Stimulated activated CD4-positive, alpha-beta T cell treated with anti-CD3 and anti-CD28 coated beads, Interleukin-4, amount 100 ng/mL, for 48 hours (primary cell): ENCODE results near the gene RADIL.

Source experiments
- DNase-seq, 2 donors: peaks; one replicate each; pipeline ENCODE4 v3.0.0-alpha.2; 2020; ENCODE audit warnings: low read depth in 2 of 2

Gene RADIL

GRCh38 chr7:4775250-4775847, 108.2 kb downstream of the RADIL start, which contains the start of gene AP5Z1:
Gene AP5Z1 (plus strand): TSS chr7:4775623. CDS start chr7:4775716, 93 bp downstream.
- DNase-seq, result peak; percentile 88 to 93

- peak in 1 of 2 donors; percentile 6 for DNase-seq
Measured at GRCh38 chr7:4774658-4775249, 108.8 kb downstream of the RADIL start.

GRCh38 chr7:4774007-4774406, 109.5 kb downstream of the RADIL start:
- no peak for DNase-seq

- DNase-seq, result no peak
Measured at GRCh38 chr7:4772306-4772705, 111.2 kb downstream of the RADIL start.

GRCh38 chr7:4771737-4772136, 111.8 kb downstream of the RADIL start:
- DNase-seq, result no peak

GRCh38 chr7:4770886-4771285, 112.6 kb downstream of the RADIL start:
- no peak for DNase-seq

GRCh38 chr7:4769761-4770160, 113.8 kb downstream of the RADIL start:
- no peak for DNase-seq

- DNase-seq, result no peak
Measured at GRCh38 chr7:4768597-4769569, 114.6 kb downstream of the RADIL start.

GRCh38 chr7:4766666-4767519, 116.6 kb downstream of the RADIL start:
- no peak for DNase-seq

- no peak for DNase-seq
Measured at GRCh38 chr7:4765776-4766490, 117.6 kb downstream of the RADIL start.

GRCh38 chr7:4764402-4765007, 119.0 kb downstream of the RADIL start:
- no peak for DNase-seq

GRCh38 chr7:4763794-4764185, 119.7 kb downstream of the RADIL start:
- DNase-seq, result no peak

GRCh38 chr7:4763091-4763793, 120.3 kb downstream of the RADIL start:
- DNase-seq, result no peak

- no peak for DNase-seq
Measured at GRCh38 chr7:4762121-4763055, 121.1 kb downstream of the RADIL start.

- DNase-seq, result no peak
Measured at GRCh38 chr7:4760952-4761351, 122.6 kb downstream of the RADIL start.

GRCh38 chr7:4759211-4759610, 124.3 kb downstream of the RADIL start:
- DNase-seq, result no peak

- DNase-seq, result no peak
Measured at GRCh38 chr7:4758791-4759190, 124.7 kb downstream of the RADIL start.

GRCh38 chr7:4758111-4758510, 125.4 kb downstream of the RADIL start:
- no peak for DNase-seq

GRCh38 chr7:4755045-4755444, 128.5 kb downstream of the RADIL start:
- no peak for DNase-seq
